SK-N-MC (cell line): Measurements from ENCODE around the gene CDK5R1.

Source experiments
- EZH2 ChIP-seq: fragments of 200-600 bp; sonication (generic); IDR thresholded peaks from one replicate; pipeline ENCODE4 v1.6.1; 2017; ENCODE audit warnings: antibody characterized with exemption
- FOXP2 ChIP-seq: optimal IDR thresholded peaks from 2 replicates; pipeline ENCODE3; 2011; ENCODE audit warnings: mild to moderate bottlenecking, moderate library complexity; ENCODE audit not compliant: insufficient read depth; ENCODE audit errors: extremely low read length, control extremely low read depth
- POLR2AphosphoS5 ChIP-seq: IDR thresholded peaks from 2 replicates; pipeline ENCODE4 v1.6.1; 2012; ENCODE audit warnings: mild to moderate bottlenecking, low read depth, low read length, borderline replicate concordance

GRCh38 chr17:32484041-32484461 is 2.7 kb upstream of the CDK5R1 start:
- TF ChIP-seq EZH2 (no peak), POLR2AphosphoS5 (0 out of 2 replicates have a peak, but pooled peaks have one; percentile 11), FOXP2 (no peak)
